HL-60 (cell line): Measurements from ENCODE around the gene FNDC5.

Experiments used
- CTCF ChIP-seq: IDR thresholded peaks from one replicate; pipeline ENCODE4 v1.5.1; 2011; ENCODE audit warnings: low read length, control low read depth, inconsistent platforms; ENCODE audit not compliant: insufficient read depth
- GABPA ChIP-seq: IDR thresholded peaks from 2 replicates; pipeline ENCODE4 v1.6.1; 2012; ENCODE audit warnings: low read depth
- POLR2AphosphoS5 ChIP-seq: IDR thresholded peaks from 2 replicates; pipeline ENCODE4 v1.6.1; 2012; ENCODE audit warnings: low read depth
- REST ChIP-seq: IDR thresholded peaks from 2 replicates; pipeline ENCODE4 v1.6.1; 2012; ENCODE audit warnings: low read depth; ENCODE audit not compliant: insufficient replicate concordance
- SPI1 ChIP-seq: IDR thresholded peaks from 2 replicates; pipeline ENCODE4 v1.6.1; 2012; ENCODE audit warnings: low read depth, mild to moderate bottlenecking, borderline replicate concordance

- TF ChIP-seq CTCF (no peak), POLR2AphosphoS5 (no peak), GABPA (no peak), REST (no peak), SPI1 (no peak)
Measured at GRCh38 chr1:32860566-32860965, 10.1 kb downstream of the FNDC5 start.
